Measurements from ENCODE around the gene FAN1. TPM values are rescaled to one million over a fixed set of nuclear protein-coding genes. Genes with fewer than 3 reads are reported as not detected.
A peak's percentile ranks its signal among the peaks of the same experiment; 100 is the strongest.

The FAN1 gene
- total and polyA plus RNA-seq, 2 of the 13 experiments (the other 11 are each of a cell fraction or from before 2014, with no cell fraction given): 10.8 to 20.1 TPM

GRCh38 chr15:30885814-30886213 is 17.9 kb upstream of the FAN1 start:
- no peak for FAIRE-seq
- DNase-seq (ENCODE audit: low spot score): peak; percentile 3
- peak; percentile 42 for TF ChIP-seq SALL1 (CRISPR knock-in tag; IDR thresholded peaks at IDR 0.05)
- 0 out of 2 replicates have a peak, but pooled peaks have one; percentile 31 for TF ChIP-seq ZBTB43 (CRISPR knock-in tag; conservative IDR thresholded peaks at IDR 0.05)
- TF ChIP-seq MIER2 (CRISPR knock-in tag; IDR thresholded peaks at IDR 0.05): peak; percentile 96
- TF ChIP-seq EHMT2 (IDR thresholded peaks at IDR 0.05; ENCODE audit: borderline replicate concordance, low read depth, low read length): peak; percentile 74
- TF ChIP-seq U2AF1 (optimal IDR thresholded peaks at IDR 0.05; ENCODE audit: low read depth, low read length): no peak
- peak; percentile 82 to 95 for TF ChIP-seq REST (IDR thresholded peaks at IDR 0.05; ENCODE audit: borderline replicate concordance in 1 of 2, low read depth in 1 of 2, low read length in 2 of 2)
- no peaks in the 10 kb centered on the region for H3K36me3 ChIP-seq (replicated peaks in 1 of 2; ENCODE audit: control insufficient read depth in 1 of 2, insufficient read depth in 2 of 2, low read length in 2 of 2)
- H3K79me2 ChIP-seq (ENCODE audit: insufficient read depth, low read length): no peaks in the 10 kb centered on the region
- H3K9me3 ChIP-seq (ENCODE audit: low read length): no peaks in the 10 kb centered on the region
- in situ Hi-C loops (cut with HindIII; ENCODE audit: extremely low pct_ligation_motif_present, low pct_unique_long_range_greater_than_20kb) (no loop called here), intact Hi-C loops (cut with micrococcal nuclease; ENCODE audit: unreplicated experiment) (no loop called here)
- no peaks in the 10 kb centered on the region for H3K4me1 ChIP-seq (ENCODE audit: insufficient read depth, low read length)
- H2AFZ ChIP-seq (ENCODE audit: low read length): no peak overlapping the region
- ChIA-PET POLR2A (no interaction called here), CTCF (ENCODE audit: low intra/inter-chr PET ratio, low total read pairs) (no interaction called here)
- H3K4me3 ChIP-seq (replicated peaks in 1 of 3; ENCODE audit: insufficient read depth in 1 of 3, low read depth in 2 of 3, low read length in 3 of 3): no peak overlapping the region
- WGBS (ENCODE audit: low lambda C conversion rate): 0% methylated on average over 1 of the region's 1 CpG
- H3K4me2 ChIP-seq (ENCODE audit: low read depth, low read length): no peak overlapping the region
- peak; percentile 74 for ATAC-seq
- no peak overlapping the region for H3K9ac ChIP-seq (ENCODE audit: insufficient read depth, low read depth, low read length)
- no peak overlapping the region for H3K27ac ChIP-seq (ENCODE audit: extremely low read length, insufficient read depth, low read length)
- no peaks in the 10 kb centered on the region for H3K27me3 ChIP-seq (ENCODE audit: control insufficient read depth in 1 of 2, insufficient read depth in 2 of 2, low read length in 2 of 2)
- no peaks in the 10 kb centered on the region for H4K20me1 ChIP-seq (ENCODE audit: insufficient read depth, low read length)
- no TSS peak for BruUV-seq (replicated peaks)
